ENCODE measurements around the gene ZFYVE9. TPM values are rescaled to one million over a fixed set of nuclear protein-coding genes. Genes with fewer than 3 reads are reported as not detected.

The ZFYVE9 gene
- total and polyA plus RNA-seq, 2 of the 13 experiments (the other 11 are each of a cell fraction or from before 2014, with no cell fraction given): 9.2 to 19.8 TPM

- TF ChIP-seq, protein P1, sequence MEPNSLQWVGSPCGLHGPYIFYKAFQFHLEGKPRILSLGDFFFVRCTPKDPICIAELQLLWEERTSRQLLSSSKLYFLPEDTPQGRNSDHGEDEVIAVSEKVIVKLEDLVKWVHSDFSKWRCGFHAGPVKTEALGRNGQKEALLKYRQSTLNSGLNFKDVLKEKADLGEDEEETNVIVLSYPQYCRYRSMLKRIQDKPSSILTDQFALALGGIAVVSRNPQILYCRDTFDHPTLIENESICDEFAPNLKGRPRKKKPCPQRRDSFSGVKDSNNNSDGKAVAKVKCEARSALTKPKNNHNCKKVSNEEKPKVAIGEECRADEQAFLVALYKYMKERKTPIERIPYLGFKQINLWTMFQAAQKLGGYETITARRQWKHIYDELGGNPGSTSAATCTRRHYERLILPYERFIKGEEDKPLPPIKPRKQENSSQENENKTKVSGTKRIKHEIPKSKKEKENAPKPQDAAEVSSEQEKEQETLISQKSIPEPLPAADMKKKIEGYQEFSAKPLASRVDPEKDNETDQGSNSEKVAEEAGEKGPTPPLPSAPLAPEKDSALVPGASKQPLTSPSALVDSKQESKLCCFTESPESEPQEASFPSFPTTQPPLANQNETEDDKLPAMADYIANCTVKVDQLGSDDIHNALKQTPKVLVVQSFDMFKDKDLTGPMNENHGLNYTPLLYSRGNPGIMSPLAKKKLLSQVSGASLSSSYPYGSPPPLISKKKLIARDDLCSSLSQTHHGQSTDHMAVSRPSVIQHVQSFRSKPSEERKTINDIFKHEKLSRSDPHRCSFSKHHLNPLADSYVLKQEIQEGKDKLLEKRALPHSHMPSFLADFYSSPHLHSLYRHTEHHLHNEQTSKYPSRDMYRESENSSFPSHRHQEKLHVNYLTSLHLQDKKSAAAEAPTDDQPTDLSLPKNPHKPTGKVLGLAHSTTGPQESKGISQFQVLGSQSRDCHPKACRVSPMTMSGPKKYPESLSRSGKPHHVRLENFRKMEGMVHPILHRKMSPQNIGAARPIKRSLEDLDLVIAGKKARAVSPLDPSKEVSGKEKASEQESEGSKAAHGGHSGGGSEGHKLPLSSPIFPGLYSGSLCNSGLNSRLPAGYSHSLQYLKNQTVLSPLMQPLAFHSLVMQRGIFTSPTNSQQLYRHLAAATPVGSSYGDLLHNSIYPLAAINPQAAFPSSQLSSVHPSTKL (CRISPR knock-in tag; IDR thresholded peaks at IDR 0.05): peak; percentile 47; the same call in 1 of the 2 replicates
- TF ChIP-seq PATZ1 (CRISPR knock-in tag; IDR thresholded peaks at IDR 0.05) (peak; percentile 62), NPAS2 (CRISPR knock-in tag; IDR thresholded peaks at IDR 0.05; ENCODE audit: borderline replicate concordance) (no peak), FOXA3 (CRISPR knock-in tag; IDR thresholded peaks at IDR 0.05) (peak; percentile 73), MED1 (CRISPR knock-in tag; IDR thresholded peaks at IDR 0.05) (peak; percentile 46), DRAP1 (CRISPR knock-in tag; IDR thresholded peaks at IDR 0.05) (0 out of 2 replicates have a peak, but pooled peaks have one; percentile 7), RXRB (CRISPR knock-in tag; IDR thresholded peaks at IDR 0.05; ENCODE audit: borderline replicate concordance) (0 out of 2 replicates have a peak, but pooled peaks have one; percentile 32), SOX13 (IDR thresholded peaks at IDR 0.05) (no peak), SOX13 (CRISPR knock-in tag; conservative IDR thresholded peaks at IDR 0.05 in 1 of 2, IDR thresholded peaks at IDR 0.05 in 1 of 2) (peak in 1 of 2 experiments; percentile 47; a peak in 1 of 4 replicates), KLF6 (CRISPR knock-in tag; IDR thresholded peaks at IDR 0.05) (no peak), HOMEZ (CRISPR knock-in tag; IDR thresholded peaks at IDR 0.05; ENCODE audit: low read depth) (0 out of 2 replicates have a peak, but pooled peaks have one; percentile 28)
- TF ChIP-seq, protein P2, sequence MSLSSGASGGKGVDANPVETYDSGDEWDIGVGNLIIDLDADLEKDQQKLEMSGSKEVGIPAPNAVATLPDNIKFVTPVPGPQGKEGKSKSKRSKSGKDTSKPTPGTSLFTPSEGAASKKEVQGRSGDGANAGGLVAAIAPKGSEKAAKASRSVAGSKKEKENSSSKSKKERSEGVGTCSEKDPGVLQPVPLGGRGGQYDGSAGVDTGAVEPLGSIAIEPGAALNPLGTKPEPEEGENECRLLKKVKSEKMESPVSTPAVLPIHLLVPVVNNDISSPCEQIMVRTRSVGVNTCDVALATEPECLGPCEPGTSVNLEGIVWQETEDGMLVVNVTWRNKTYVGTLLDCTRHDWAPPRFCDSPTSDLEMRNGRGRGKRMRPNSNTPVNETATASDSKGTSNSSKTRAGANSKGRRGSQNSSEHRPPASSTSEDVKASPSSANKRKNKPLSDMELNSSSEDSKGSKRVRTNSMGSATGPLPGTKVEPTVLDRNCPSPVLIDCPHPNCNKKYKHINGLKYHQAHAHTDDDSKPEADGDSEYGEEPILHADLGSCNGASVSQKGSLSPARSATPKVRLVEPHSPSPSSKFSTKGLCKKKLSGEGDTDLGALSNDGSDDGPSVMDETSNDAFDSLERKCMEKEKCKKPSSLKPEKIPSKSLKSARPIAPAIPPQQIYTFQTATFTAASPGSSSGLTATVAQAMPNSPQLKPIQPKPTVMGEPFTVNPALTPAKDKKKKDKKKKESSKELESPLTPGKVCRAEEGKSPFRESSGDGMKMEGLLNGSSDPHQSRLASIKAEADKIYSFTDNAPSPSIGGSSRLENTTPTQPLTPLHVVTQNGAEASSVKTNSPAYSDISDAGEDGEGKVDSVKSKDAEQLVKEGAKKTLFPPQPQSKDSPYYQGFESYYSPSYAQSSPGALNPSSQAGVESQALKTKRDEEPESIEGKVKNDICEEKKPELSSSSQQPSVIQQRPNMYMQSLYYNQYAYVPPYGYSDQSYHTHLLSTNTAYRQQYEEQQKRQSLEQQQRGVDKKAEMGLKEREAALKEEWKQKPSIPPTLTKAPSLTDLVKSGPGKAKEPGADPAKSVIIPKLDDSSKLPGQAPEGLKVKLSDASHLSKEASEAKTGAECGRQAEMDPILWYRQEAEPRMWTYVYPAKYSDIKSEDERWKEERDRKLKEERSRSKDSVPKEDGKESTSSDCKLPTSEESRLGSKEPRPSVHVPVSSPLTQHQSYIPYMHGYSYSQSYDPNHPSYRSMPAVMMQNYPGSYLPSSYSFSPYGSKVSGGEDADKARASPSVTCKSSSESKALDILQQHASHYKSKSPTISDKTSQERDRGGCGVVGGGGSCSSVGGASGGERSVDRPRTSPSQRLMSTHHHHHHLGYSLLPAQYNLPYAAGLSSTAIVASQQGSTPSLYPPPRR (CRISPR knock-in tag; IDR thresholded peaks at IDR 0.05; ENCODE audit: borderline replicate concordance): peak; percentile 22; the same call in 1 of the 2 replicates
- TF ChIP-seq, protein P3, sequence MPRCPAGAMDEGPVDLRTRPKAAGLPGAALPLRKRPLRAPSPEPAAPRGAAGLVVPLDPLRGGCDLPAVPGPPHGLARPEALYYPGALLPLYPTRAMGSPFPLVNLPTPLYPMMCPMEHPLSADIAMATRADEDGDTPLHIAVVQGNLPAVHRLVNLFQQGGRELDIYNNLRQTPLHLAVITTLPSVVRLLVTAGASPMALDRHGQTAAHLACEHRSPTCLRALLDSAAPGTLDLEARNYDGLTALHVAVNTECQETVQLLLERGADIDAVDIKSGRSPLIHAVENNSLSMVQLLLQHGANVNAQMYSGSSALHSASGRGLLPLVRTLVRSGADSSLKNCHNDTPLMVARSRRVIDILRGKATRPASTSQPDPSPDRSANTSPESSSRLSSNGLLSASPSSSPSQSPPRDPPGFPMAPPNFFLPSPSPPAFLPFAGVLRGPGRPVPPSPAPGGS (CRISPR knock-in tag; IDR thresholded peaks at IDR 0.05): no peak
These were observed 121.4 kb downstream of the ZFYVE9 start (continued) for GRCh38 chr1:52263153-52263910.

Data from HepG2 (cell line).